Activated T-helper 17 cell treated with anti-CD3 and anti-CD28 coated beads, Interleukin-2, amount 50 U/mL, for 72 hours (primary cell): ENCODE data around the gene DCLK1. TPM values are rescaled to one million over a fixed set of nuclear protein-coding genes. Genes with fewer than 3 reads are reported as not detected.

Experiments used
- ATAC-seq: fragments of 150-1000 bp; cut with Tn5 transposase; replicated peaks from 2 replicates; pipeline ENCODE4 v1.10.0; 2021; ENCODE audit warnings: mild to moderate bottlenecking, moderate library complexity
- H3K27ac Mint-ChIP-seq: one replicate; pipeline ENCODE4 v1.8.0; 2022; ENCODE audit warnings: mixed read lengths
- H3K27me3 Mint-ChIP-seq: one replicate; pipeline ENCODE4 v1.8.0; 2022; ENCODE audit warnings: mixed read lengths
- H3K36me3 Mint-ChIP-seq: one replicate; pipeline ENCODE4 v1.8.0; 2022; ENCODE audit warnings: low read depth, mild to moderate bottlenecking, mixed read lengths
- H3K4me1 Mint-ChIP-seq: one replicate; pipeline ENCODE4 v1.8.0; 2022; ENCODE audit warnings: mixed read lengths
- H3K4me3 Mint-ChIP-seq: one replicate; pipeline ENCODE4 v1.8.0; 2022; ENCODE audit warnings: mild to moderate bottlenecking, mixed read lengths
- H3K9me3 Mint-ChIP-seq: one replicate; pipeline ENCODE4 v1.8.0; 2022; ENCODE audit warnings: mixed read lengths
- total RNA-seq, 2 donors: library from RNA; stranded (reverse); gene quantifications; one replicate each; pipeline ENCODE4 v1.2.3, GENCODE V29; 2022

DCLK1 gene
- total RNA-seq, 2 donors from 2014 or later: not detected

GRCh38 chr13:35957996-35958395, 173.2 kb downstream of the DCLK1 start:
- Mint-ChIP-seq H3K36me3 (no peaks in the 10 kb centered on the region), H3K4me1 (no peaks in the 10 kb centered on the region), H3K27me3 (no peaks in the 10 kb centered on the region), H3K27ac (no peak overlapping the region), H3K9me3 (peaks cover 5% of the 10 kb centered on the region), H3K4me3 (no peak overlapping the region)
- ATAC-seq: no peak

- no peak overlapping the region for H3K27ac Mint-ChIP-seq
- peaks cover 5% of the 10 kb centered on the region for H3K9me3 Mint-ChIP-seq
- H3K36me3 Mint-ChIP-seq: no peaks in the 10 kb centered on the region
- H3K4me1 Mint-ChIP-seq: no peaks in the 10 kb centered on the region
- no peak overlapping the region for H3K4me3 Mint-ChIP-seq
- no peaks in the 10 kb centered on the region for H3K27me3 Mint-ChIP-seq
- no peak for ATAC-seq
These were observed 173.9 kb downstream of the DCLK1 start for GRCh38 chr13:35957241-35957731.

GRCh38 chr13:35956074-35956473, 175.1 kb downstream of the DCLK1 start:
- Mint-ChIP-seq H3K27me3 (no peaks in the 10 kb centered on the region), H3K9me3 (peaks cover 10% of the 10 kb centered on the region)

GRCh38 chr13:35954207-35954560, 177.0 kb downstream of the DCLK1 start:
- Mint-ChIP-seq H3K9me3 (peaks cover 10% of the 10 kb centered on the region), H3K27me3 (no peaks in the 10 kb centered on the region), H3K27ac (no peak overlapping the region), H3K4me1 (no peaks in the 10 kb centered on the region), H3K36me3 (no peaks in the 10 kb centered on the region), H3K4me3 (no peak overlapping the region)
- ATAC-seq: no peak

More at GRCh38 chr13:35956074-35956473, 175.1 kb downstream of the DCLK1 start:
- Mint-ChIP-seq H3K36me3 (no peaks in the 10 kb centered on the region), H3K27ac (no peak overlapping the region), H3K4me3 (no peak overlapping the region), H3K4me1 (no peaks in the 10 kb centered on the region)
- no peak for ATAC-seq

- Mint-ChIP-seq H3K27me3 (no peaks in the 10 kb centered on the region), H3K9me3 (peaks cover 10% of the 10 kb centered on the region), H3K36me3 (no peaks in the 10 kb centered on the region), H3K27ac (no peak overlapping the region), H3K4me1 (no peaks in the 10 kb centered on the region), H3K4me3 (no peak overlapping the region)
- no peak for ATAC-seq
These were observed 177.5 kb downstream of the DCLK1 start for GRCh38 chr13:35953537-35954206.

GRCh38 chr13:35947315-35947714, 183.9 kb downstream of the DCLK1 start:
- no peak for ATAC-seq
- no peaks in the 10 kb centered on the region for H3K27me3 Mint-ChIP-seq
- H3K4me3 Mint-ChIP-seq: no peak overlapping the region

GRCh38 chr13:35945368-35945767, 185.8 kb downstream of the DCLK1 start:
- ATAC-seq: no peak
- Mint-ChIP-seq H3K4me1 (no peaks in the 10 kb centered on the region), H3K4me3 (no peak overlapping the region), H3K27me3 (no peaks in the 10 kb centered on the region), H3K27ac (no peak overlapping the region), H3K36me3 (no peaks in the 10 kb centered on the region), H3K9me3 (peaks cover 4% of the 10 kb centered on the region)

More at GRCh38 chr13:35947315-35947714, 183.9 kb downstream of the DCLK1 start:
- Mint-ChIP-seq H3K9me3 (peaks cover 10% of the 10 kb centered on the region), H3K4me1 (no peaks in the 10 kb centered on the region), H3K27ac (no peak overlapping the region), H3K36me3 (no peaks in the 10 kb centered on the region)

- H3K9me3 Mint-ChIP-seq: peaks cover 6% of the 10 kb centered on the region
- no peaks in the 10 kb centered on the region for H3K4me1 Mint-ChIP-seq
- H3K36me3 Mint-ChIP-seq: no peaks in the 10 kb centered on the region
- no peak overlapping the region for H3K4me3 Mint-ChIP-seq
- H3K27me3 Mint-ChIP-seq: peaks cover 3% of the 10 kb centered on the region
- no peak for ATAC-seq
- no peak overlapping the region for H3K27ac Mint-ChIP-seq
These were observed 189.8 kb downstream of the DCLK1 start for GRCh38 chr13:35941374-35941773.

- peaks cover 9% of the 10 kb centered on the region for H3K9me3 Mint-ChIP-seq
- peaks cover 3% of the 10 kb centered on the region for H3K27me3 Mint-ChIP-seq
- no peak for ATAC-seq
- no peaks in the 10 kb centered on the region for H3K36me3 Mint-ChIP-seq
- H3K27ac Mint-ChIP-seq: no peak overlapping the region
- no peak overlapping the region for H3K4me3 Mint-ChIP-seq
- no peaks in the 10 kb centered on the region for H3K4me1 Mint-ChIP-seq
These were observed 190.4 kb downstream of the DCLK1 start for GRCh38 chr13:35940734-35941133.

GRCh38 chr13:35936246-35936978, 194.8 kb downstream of the DCLK1 start:
- no peak overlapping the region for H3K27ac Mint-ChIP-seq
- no peaks in the 10 kb centered on the region for H3K36me3 Mint-ChIP-seq
- H3K27me3 Mint-ChIP-seq: peaks cover 12% of the 10 kb centered on the region
- no peaks in the 10 kb centered on the region for H3K4me1 Mint-ChIP-seq
- peaks cover 4% of the 10 kb centered on the region for H3K9me3 Mint-ChIP-seq
- no peak overlapping the region for H3K4me3 Mint-ChIP-seq
- no peak for ATAC-seq

- Mint-ChIP-seq H3K27ac (no peak overlapping the region), H3K27me3 (peaks cover 9% of the 10 kb centered on the region), H3K9me3 (peaks cover 5% of the 10 kb centered on the region), H3K4me1 (no peaks in the 10 kb centered on the region), H3K4me3 (no peak overlapping the region), H3K36me3 (no peaks in the 10 kb centered on the region)
- ATAC-seq: peak; percentile 21
These were observed 200.2 kb downstream of the DCLK1 start for GRCh38 chr13:35930665-35931631.

- H3K4me1 Mint-ChIP-seq: no peaks in the 10 kb centered on the region
- H3K27ac Mint-ChIP-seq: no peak overlapping the region
- H3K36me3 Mint-ChIP-seq: no peaks in the 10 kb centered on the region
- H3K27me3 Mint-ChIP-seq: no peaks in the 10 kb centered on the region
- ATAC-seq: no peak
- H3K9me3 Mint-ChIP-seq: peaks cover 5% of the 10 kb centered on the region
- H3K4me3 Mint-ChIP-seq: no peak overlapping the region
These were observed 203.6 kb downstream of the DCLK1 start for GRCh38 chr13:35927567-35928021.

- Mint-ChIP-seq H3K4me3 (no peak overlapping the region), H3K4me1 (no peaks in the 10 kb centered on the region), H3K27ac (no peak overlapping the region), H3K36me3 (no peaks in the 10 kb centered on the region), H3K9me3 (peaks cover 5% of the 10 kb centered on the region), H3K27me3 (no peaks in the 10 kb centered on the region)
- ATAC-seq: no peak
These were observed 204.2 kb downstream of the DCLK1 start for GRCh38 chr13:35926859-35927530.

GRCh38 chr13:35925669-35926068, 205.5 kb downstream of the DCLK1 start:
- ATAC-seq: no peak

More at GRCh38 chr13:35925669-35926068, 205.5 kb downstream of the DCLK1 start:
- H3K9me3 Mint-ChIP-seq: peaks cover 5% of the 10 kb centered on the region
- H3K27me3 Mint-ChIP-seq: peaks cover 6% of the 10 kb centered on the region
- no peaks in the 10 kb centered on the region for H3K4me1 Mint-ChIP-seq
- H3K4me3 Mint-ChIP-seq: no peak overlapping the region
- no peak overlapping the region for H3K27ac Mint-ChIP-seq
- no peaks in the 10 kb centered on the region for H3K36me3 Mint-ChIP-seq
